ENCODE data around the gene PLAGL1. TPM values are rescaled to one million over a fixed set of nuclear protein-coding genes. Genes with fewer than 3 reads are reported as not detected.

Gene PLAGL1, protein sequence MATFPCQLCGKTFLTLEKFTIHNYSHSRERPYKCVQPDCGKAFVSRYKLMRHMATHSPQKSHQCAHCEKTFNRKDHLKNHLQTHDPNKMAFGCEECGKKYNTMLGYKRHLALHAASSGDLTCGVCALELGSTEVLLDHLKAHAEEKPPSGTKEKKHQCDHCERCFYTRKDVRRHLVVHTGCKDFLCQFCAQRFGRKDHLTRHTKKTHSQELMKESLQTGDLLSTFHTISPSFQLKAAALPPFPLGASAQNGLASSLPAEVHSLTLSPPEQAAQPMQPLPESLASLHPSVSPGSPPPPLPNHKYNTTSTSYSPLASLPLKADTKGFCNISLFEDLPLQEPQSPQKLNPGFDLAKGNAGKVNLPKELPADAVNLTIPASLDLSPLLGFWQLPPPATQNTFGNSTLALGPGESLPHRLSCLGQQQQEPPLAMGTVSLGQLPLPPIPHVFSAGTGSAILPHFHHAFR
- total RNA-seq (2014; rRNA removed; shearing (Covaris generic)) (20.7 and 22.8 TPM in 2 replicates), polyA plus RNA-seq (2016; fragmentation: Nextera tagmentation; extraction: Ambion mirVana) (42.2 and 43.8 TPM in 2 replicates)

DNA sequence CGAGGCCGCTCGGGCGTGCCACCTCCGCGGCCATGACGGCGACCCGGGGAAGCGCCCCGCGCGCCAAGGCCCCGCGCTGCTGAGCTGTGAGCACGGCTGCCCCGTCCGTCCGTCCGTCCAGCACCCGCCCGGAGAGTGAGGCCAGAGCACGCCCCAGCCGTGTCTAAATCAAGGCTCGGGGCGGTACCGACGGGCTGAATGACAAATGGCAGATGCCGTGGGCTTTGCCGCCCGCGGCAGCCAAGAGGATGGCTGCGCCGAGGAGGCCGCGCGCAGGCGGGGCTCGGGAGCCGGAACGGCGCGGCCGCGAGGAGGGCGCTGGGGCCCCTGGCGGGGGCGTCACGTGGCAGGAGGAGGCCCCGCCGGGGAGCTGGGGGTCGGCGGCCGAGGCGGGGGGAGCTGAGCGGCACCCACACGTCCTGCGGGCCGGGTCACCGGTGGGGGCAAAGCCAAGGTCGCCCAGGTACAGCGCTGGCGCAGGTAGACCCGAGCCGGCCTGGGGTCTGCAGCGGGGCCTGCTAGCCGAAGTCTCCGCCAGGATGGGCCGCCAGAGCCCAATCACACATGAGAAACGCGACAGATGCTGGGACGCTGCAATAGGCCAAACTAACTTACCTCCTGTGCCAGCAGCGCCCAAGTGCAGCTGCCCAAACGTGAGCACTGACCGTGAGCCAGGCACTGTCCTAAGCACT is at the start of gene PLAGL1:
TSS of gene PLAGL1 (minus strand) at position 140 of the 692 bp plus-strand sequence. CDS start 60,123 bp downstream, outside the sequence.
- in situ Hi-C loops (cut with MboI), result no loop called here
- peak within 1 kb of the TSS; percentile 72 for H3K27ac ChIP-seq
- WGBS, 2 experiments (ENCODE audit: low coverage in 1 of 2, low lambda C conversion rate in 2 of 2, missing lambda C conversion rate in 2 of 2), result 48 to 62% methylated on average over 31 to 74 of the region's 75 CpGs

DNA sequence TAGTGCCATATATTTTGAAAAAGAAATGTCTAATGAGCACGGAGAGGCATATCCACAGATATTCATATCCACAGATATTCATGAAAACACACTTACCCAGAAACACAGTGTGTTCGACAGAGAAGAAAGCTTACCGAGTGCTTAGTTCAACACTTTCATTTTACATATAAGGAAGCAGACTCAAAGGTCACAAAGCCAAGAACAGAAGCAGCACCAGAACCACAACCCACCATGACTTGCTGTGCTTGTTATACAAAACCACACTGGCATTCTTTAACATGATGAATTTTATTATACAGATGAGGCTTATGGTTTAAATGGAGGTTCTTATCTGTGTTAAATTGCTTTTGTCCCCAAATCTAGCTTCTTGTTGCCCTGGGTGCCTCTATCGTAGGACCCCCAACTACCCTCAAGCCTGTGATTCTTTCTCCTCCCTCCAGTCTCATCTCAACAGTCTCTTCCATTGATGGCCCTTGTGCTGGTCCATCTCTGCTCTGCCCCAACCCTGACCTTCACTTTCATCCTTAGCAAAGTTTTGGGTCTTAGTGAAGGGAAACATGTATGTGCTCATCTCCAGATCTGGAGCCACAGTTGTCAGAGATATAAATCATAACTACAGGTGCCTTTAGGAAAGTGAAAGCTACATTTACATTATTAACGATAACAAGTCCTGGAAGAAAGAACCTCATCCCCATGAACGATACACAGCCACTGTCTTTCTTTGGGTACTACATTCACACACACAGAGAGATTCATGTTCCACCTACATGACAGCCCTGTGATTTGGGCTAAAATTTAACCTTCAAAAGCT is 47.3 kb upstream of the PLAGL1 start:
- Histone ChIP-seq H4K20me1 (ENCODE audit: insufficient read depth) (no peaks in the 10 kb centered on the region), H3K79me2 (ENCODE audit: insufficient read depth) (no peaks in the 10 kb centered on the region), H3K9me2 (ENCODE audit: insufficient read depth) (no peaks in the 10 kb centered on the region), H3K27me3 (replicated peaks; ENCODE audit: insufficient read depth) (0 out of 2 replicates have a peak, but pooled peaks cover 4% of the 10 kb centered on the region), H3K36me3 (ENCODE audit: low read depth) (no peaks in the 10 kb centered on the region), H3K9ac (no peak overlapping the region), H3F3A (ENCODE audit: insufficient read depth) (no peaks in the 10 kb centered on the region), H3K9me3 (ENCODE audit: low read depth) (no peaks in the 10 kb centered on the region), H3K4me2 (ENCODE audit: unreplicated experiment) (no peak overlapping the region), H3K4me3 (no peak overlapping the region), H2AFZ (no peak overlapping the region), H3K27ac (no peak overlapping the region), H3K4me1 (ENCODE audit: insufficient read depth) (no peaks in the 10 kb centered on the region)
- in situ Hi-C loops (cut with MboI), result no loop called here
- peak; percentile 10 for DNase-seq
- 69 to 75% methylated on average over 6 of the region's 6 CpGs for WGBS, 2 experiments (ENCODE audit: low coverage in 1 of 2, low lambda C conversion rate in 2 of 2, missing lambda C conversion rate in 2 of 2)
- TF ChIP-seq EZH2phosphoT487 (IDR thresholded peaks at IDR 0.05; ENCODE audit: insufficient read depth, low read depth) (no peak), EZH2 (IDR thresholded peaks at IDR 0.05; ENCODE audit: insufficient read depth, poor library complexity, severe bottlenecking) (no peak)

More for the DNA sequence above, at the start of gene PLAGL1:
- peak within 1 kb of the TSS; percentile 70 for H3K4me2 ChIP-seq (ENCODE audit: unreplicated experiment)
- peak within 1 kb of the TSS; percentile 48 for H2AFZ ChIP-seq
- DNase-seq, result peak; percentile 82
- H3K9ac ChIP-seq, result peak within 1 kb of the TSS; percentile 81
- no peaks in the 10 kb centered on the region for H3K9me2 ChIP-seq (ENCODE audit: insufficient read depth)
- H3K27me3 ChIP-seq (replicated peaks; ENCODE audit: insufficient read depth), result no peaks in the 10 kb centered on the region
- H4K20me1 ChIP-seq (ENCODE audit: insufficient read depth), result no peaks in the 10 kb centered on the region
- peaks cover 6% of the 10 kb centered on the region; the same call in 1 of the 2 replicates for H3F3A ChIP-seq (ENCODE audit: insufficient read depth)
- no peaks in the 10 kb centered on the region for H3K9me3 ChIP-seq (ENCODE audit: low read depth)
- H3K4me1 ChIP-seq (ENCODE audit: insufficient read depth), result peaks cover 5% of the 10 kb centered on the region; the same call in 1 of the 2 replicates
- peaks cover 31% of the 10 kb centered on the region for H3K79me2 ChIP-seq (ENCODE audit: insufficient read depth)
- H3K4me3 ChIP-seq, result peak within 1 kb of the TSS; percentile 77
- no peak for TF ChIP-seq EZH2phosphoT487 (IDR thresholded peaks at IDR 0.05; ENCODE audit: insufficient read depth, low read depth)
- no peak for TF ChIP-seq EZH2 (IDR thresholded peaks at IDR 0.05; ENCODE audit: insufficient read depth, poor library complexity, severe bottlenecking)
- no peaks in the 10 kb centered on the region for H3K36me3 ChIP-seq (ENCODE audit: low read depth)

DNA sequence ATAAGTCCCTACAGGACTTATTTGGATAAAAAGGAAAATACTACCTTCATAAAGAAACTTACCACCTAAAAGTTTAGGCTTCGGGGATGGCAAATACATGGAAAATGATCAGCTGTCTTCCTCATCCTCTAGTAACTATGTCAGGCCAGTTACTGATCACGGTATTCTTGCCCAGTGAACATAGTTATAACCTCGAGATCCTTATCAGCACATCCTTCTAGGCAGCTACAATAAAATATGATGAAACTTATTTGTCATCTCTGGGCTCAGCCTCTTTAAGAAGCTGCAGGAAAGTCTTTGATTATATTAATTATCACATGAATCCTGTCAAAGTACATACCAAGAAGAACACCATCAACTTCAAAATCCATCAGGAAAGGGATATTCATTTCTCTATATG is 45.5 kb upstream of the PLAGL1 start:
- no peaks in the 10 kb centered on the region for H3K9me3 ChIP-seq (ENCODE audit: low read depth)
- no peaks in the 10 kb centered on the region for H3K36me3 ChIP-seq (ENCODE audit: low read depth)
- H3F3A ChIP-seq (ENCODE audit: insufficient read depth), result no peaks in the 10 kb centered on the region
- H3K27me3 ChIP-seq (replicated peaks; ENCODE audit: insufficient read depth), result peaks cover 4% of the 10 kb centered on the region; the same call in 1 of the 2 replicates
- H3K79me2 ChIP-seq (ENCODE audit: insufficient read depth), result no peaks in the 10 kb centered on the region
- in situ Hi-C loops (cut with MboI), result no loop called here
- DNase-seq, result no peak
- H3K9me2 ChIP-seq (ENCODE audit: insufficient read depth), result no peaks in the 10 kb centered on the region
- no peak overlapping the region for H3K4me3 ChIP-seq
- H4K20me1 ChIP-seq (ENCODE audit: insufficient read depth), result no peaks in the 10 kb centered on the region
- no peak overlapping the region for H3K27ac ChIP-seq
- no peak overlapping the region for H2AFZ ChIP-seq
- H3K4me1 ChIP-seq (ENCODE audit: insufficient read depth), result no peaks in the 10 kb centered on the region
- 46 to 55% methylated on average over 3 of the region's 3 CpGs for WGBS, 2 experiments (ENCODE audit: low coverage in 1 of 2, low lambda C conversion rate in 2 of 2, missing lambda C conversion rate in 2 of 2)
- no peak overlapping the region for H3K9ac ChIP-seq
- H3K4me2 ChIP-seq (ENCODE audit: unreplicated experiment), result no peak overlapping the region
- no peak for TF ChIP-seq EZH2 (IDR thresholded peaks at IDR 0.05; ENCODE audit: insufficient read depth, poor library complexity, severe bottlenecking)
- TF ChIP-seq EZH2phosphoT487 (IDR thresholded peaks at IDR 0.05; ENCODE audit: insufficient read depth, low read depth), result no peak

DNA sequence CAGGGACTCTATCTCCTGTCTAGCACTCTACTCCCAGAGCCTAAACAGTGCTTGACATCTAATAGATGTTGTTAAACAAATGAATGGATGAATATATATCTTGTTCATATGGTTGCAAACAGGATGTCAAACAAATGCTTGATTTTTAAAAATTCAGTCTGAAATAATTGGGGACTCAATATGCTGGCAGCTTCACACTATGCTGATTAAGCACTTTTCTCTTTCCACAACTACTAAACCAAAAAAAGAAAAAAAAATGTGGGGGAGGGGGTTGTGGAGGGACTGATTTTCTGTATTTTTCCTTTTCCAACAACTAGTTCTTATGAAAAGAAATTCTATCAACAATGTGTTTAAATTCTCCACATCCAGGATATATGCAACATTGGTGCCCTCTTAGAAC is 44.4 kb upstream of the PLAGL1 start:
- H3K4me3 ChIP-seq, result no peak overlapping the region
- H3K4me1 ChIP-seq (ENCODE audit: insufficient read depth), result no peaks in the 10 kb centered on the region
- no peak overlapping the region for H3K9ac ChIP-seq
- no peak overlapping the region for H3K27ac ChIP-seq
- no peak for DNase-seq
- no peaks in the 10 kb centered on the region for H3K36me3 ChIP-seq (ENCODE audit: low read depth)
- no peaks in the 10 kb centered on the region for H3K79me2 ChIP-seq (ENCODE audit: insufficient read depth)
- H3K27me3 ChIP-seq (replicated peaks; ENCODE audit: insufficient read depth), result peaks cover 4% of the 10 kb centered on the region; the same call in 1 of the 2 replicates
- H2AFZ ChIP-seq, result no peak overlapping the region
- H3K4me2 ChIP-seq (ENCODE audit: unreplicated experiment), result no peak overlapping the region
- no peaks in the 10 kb centered on the region for H4K20me1 ChIP-seq (ENCODE audit: insufficient read depth)
- in situ Hi-C loops (cut with MboI), result no loop called here
- H3K9me2 ChIP-seq (ENCODE audit: insufficient read depth), result no peaks in the 10 kb centered on the region
- TF ChIP-seq EZH2 (IDR thresholded peaks at IDR 0.05; ENCODE audit: insufficient read depth, poor library complexity, severe bottlenecking) (no peak), EZH2phosphoT487 (IDR thresholded peaks at IDR 0.05; ENCODE audit: insufficient read depth, low read depth) (no peak)
- H3F3A ChIP-seq (ENCODE audit: insufficient read depth), result no peaks in the 10 kb centered on the region
- H3K9me3 ChIP-seq (ENCODE audit: low read depth), result no peaks in the 10 kb centered on the region

All from GM23248 (cell line).